Adrenal gland (tissue), 5 donors: ENCODE results near the gene TMEM39B.

Experiments used
- CTCF ChIP-seq, 6 experiments: fragments of 450-650 bp in 4 of 6; fragments of 200-600 bp in 2 of 6; sonication (generic) in 1 of 6; IDR thresholded peaks; 1 replicate in 5 of 6; 2 replicates in 1 of 6; pipeline versions ENCODE4 v1.5.1 to v1.8.0; 2016 to 2021; ENCODE audit warnings: antibody characterized with exemption in 6 of 6, mild to moderate bottlenecking in 2 of 6, moderate library complexity in 1 of 6
- POLR2A ChIP-seq, 2 donors: fragments of 450-650 bp; IDR thresholded peaks; one replicate each; pipeline ENCODE4 v1.6.1; 2017; ENCODE audit warnings: antibody characterized with exemption in 2 of 2, mild to moderate bottlenecking in 2 of 2, moderate library complexity in 1 of 2
- donor health status: DM: no; HTN: no; CAD: no.

GRCh38 chr1:32068957-32069588 lies 3.7 kb upstream of the TMEM39B start:
- TF ChIP-seq CTCF (IDR thresholded peaks at IDR 0.05) = no peak
- TF ChIP-seq POLR2A (IDR thresholded peaks at IDR 0.05) = no peak
